GM20431 (cell line): ENCODE data around the gene MAGEA8.
"Not testable (repeated sequence)": the region's sequence is repeated elsewhere in the genome, so short reads cannot be mapped to it uniquely, and the experiment has no call there.

ENCODE experiments used
- in situ Hi-C: fragments of 300-500 bp; cut with MseI, MboI; formaldehyde crosslinking; loops from one replicate; pipeline ENCODE4 v1.15.0; 2020; ENCODE audit warnings: low sequenced_read_pairs; ENCODE audit not compliant: unreplicated experiment

The MAGEA8 gene

DNA sequence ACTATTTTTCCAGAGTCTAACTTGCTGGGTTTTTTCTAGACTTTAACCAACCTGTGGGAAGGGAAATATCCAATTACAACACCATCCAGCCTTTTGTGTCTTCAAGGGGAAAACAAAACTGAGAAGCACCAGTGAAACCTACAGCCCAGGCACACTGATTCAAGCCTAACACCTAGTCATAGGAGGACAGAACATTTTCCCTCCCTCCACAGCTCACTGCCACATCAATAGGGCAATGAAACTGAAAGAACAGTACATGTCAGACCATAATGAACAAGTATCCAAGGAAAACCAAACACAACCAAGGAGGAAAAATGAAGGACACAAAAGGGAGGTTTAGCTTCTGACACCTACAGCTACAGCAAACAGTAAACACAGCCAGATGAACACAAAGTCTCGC, 17.6 kb downstream of the MAGEA8 start:
- in situ Hi-C loops = no loop called here

DNA sequence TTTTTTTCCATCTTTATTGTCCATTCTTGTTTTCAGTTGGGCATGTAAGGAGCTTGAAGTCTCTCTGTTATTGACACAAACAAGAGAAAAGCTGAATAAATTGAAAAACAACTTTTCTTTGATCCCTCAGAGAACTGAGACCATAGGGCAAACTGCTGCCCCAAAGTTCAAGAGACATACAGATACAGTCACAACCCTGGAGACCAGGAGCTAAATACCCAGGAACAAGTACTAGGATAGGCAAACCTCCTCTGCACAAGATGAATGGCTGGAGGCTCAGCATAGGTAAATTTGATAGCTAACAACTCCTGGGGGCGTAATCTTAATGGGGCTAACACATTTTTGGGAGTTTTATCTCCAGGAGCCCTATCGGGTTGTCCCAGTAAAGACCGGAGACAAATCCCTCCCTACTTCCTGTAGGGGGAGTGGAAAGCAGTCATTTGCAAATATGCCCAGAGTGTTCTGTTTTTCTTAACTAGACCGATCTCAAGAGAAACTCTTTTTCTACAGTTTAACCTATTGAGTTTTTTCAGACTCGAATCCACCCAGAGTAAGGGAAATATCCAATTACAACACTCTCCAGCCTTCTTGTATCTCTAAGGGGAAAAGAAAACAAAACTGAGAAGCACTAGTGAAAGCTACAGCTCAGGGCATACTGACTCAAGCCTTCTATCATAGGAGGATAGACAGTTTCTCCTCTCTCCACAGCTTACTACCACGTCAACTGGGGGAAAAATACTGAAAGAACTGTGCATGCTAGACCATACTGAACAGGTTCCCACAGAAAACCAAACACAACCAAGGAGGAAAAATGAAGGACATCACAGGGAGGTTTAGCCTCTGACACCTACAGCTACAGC, 23.1 kb downstream of the MAGEA8 start:
- in situ Hi-C loops = no loop called here

DNA sequence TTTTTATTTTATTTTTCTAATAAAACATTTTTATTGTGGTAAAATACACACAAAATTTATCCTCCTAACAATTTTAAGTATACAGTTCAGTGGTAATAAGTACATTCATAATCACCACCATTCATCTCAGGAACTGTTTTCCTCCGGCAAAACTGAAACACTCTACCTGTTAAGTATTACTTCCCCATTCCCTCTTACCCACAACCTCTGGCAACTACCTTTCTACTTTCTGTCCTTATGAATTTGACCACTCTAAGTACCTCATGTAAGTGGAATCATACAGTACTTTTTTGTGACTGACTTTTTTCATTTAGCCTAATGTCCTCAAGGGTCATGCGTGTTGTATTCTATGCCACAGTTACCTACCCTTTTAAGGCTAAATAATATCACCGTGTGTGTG, 27.3 kb downstream of the MAGEA8 start:
- in situ Hi-C loops = no loop called here

DNA sequence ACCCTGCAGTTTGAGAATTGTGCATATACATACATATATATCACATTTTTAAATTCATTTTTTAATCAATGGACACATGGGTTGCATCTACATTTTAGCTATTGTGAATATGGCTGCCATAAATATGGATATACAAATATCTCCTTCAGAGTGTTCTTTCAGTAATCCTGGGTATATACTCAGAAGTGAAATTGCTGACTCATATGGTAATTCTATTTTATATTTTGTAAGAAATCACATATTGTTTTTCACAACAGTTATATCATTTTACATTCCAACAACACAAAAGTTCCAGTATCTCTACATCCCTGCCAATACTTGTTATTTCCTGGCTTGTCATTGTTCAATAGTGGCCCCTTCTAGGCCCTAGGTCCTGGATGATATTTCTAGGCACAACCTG, 27.7 kb downstream of the MAGEA8 start:
- in situ Hi-C loops = no loop called here

DNA sequence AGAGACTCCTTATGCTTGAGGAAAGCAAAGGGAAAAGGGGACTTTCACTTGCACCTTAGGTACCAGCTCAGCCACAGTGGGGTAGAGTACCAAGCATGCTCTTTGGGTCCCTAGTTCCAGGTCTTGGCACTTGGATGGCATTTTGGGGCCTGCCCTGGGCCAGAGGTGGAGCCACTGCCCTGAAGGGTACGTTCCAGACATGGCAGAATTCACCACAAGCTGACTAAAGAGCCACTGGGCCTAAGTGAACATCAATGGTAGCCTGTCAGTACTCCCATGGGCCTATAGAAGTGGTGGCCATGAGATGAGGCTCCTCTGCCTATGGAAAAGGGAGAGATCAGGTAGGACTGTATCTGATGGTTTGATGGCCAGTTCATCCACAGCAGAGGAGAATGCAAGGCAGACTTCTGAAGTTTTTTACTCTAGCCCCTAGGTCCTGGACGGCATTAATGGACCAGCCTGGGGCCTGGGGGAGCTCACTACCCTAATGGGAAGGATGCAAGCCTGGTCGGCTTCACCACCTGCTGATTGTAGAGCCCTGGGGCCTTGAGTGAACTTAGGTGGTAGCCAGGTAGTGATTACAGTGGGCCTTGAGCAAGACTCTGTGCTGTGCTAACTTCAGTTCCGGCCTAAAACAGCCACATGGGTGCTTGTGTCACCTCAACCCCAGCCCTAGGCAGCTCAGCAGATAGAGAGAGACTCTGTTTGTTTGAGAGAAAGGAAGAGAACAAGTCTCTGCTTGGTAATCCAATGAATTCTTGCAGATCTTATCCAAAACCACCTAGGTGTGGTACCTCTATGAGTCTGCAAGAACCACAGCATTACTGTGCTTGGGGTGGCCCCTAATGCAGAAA, 28.6 kb downstream of the MAGEA8 start:
- in situ Hi-C loops = no loop called here

DNA sequence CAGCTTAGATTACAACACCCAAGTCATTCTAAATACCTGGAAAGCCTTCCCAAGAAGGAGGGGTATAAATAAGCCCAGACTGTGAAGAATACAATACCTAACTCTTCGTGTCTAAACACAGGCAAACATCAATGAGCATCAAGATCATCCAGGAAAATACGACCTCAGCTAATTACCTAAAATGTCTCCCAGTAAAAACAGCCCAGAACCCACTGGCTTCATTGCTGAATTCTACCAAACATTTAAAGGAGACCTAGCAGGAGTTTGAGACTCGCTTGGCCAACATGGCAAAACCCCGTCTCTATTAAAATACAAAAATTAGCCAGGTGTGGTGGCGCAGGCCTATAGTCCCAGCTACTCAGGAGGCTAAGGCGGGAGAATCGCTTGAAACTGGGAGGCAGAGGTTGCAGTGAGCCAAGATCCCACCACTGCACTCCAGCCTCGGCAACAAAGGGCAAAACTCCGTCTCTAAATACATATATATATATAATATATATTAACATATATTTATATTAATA, 29.3 kb downstream of the MAGEA8 start:
- in situ Hi-C loops = no loop called here

DNA sequence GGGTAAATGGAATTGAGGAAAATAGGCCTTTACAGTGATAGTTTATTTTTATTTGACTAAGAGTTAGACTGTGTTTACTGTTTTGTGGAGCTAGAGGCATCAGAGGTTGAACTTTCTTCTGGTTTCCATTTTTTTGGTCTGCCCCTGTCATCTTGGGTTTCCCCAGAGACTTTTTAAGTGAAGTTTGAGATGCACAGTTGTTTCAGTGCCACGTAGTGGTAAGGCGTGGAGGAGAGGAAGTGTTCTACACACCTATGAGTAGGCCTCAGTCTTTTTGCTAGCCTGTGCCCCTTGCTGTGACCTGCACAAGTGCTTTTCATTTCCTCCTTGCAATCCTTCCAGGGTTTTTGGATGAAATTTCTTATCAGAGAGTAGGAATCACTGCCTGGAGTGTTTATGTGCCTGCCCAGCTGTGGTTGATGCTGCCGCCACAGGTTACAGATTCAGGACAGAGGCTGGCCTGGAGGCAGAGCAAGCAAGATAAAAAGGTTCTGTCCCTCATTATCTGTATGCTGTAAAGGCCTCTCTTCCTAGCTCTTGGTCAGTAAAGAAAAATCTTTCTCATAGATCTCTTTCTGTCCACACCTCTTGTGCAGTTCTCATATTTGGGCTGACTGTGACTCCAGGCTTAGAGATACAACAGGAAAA, 35.9 kb downstream of the MAGEA8 start:
- in situ Hi-C loops = no loop called here

DNA sequence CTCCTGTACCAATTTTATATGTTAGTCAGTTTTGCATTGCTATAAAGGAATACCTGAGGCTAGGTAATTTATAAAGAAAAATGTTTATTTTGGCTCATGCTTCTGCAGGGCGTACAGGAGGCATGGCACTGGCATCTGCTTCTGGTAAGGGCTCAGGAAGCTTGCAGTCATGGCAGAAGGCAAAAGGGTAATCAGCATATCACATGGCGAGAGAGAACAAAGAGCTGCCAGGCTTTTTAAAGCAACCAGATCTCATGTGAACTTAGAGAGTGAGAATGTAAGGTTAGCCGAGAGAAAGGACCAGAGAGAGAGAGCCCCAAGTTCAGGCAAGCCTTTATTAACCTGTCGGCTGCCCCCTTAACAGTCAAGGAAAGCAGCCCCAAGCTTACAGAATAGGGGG, 42.9 kb downstream of the MAGEA8 start:
- in situ Hi-C loops = not testable (repeated sequence)

DNA sequence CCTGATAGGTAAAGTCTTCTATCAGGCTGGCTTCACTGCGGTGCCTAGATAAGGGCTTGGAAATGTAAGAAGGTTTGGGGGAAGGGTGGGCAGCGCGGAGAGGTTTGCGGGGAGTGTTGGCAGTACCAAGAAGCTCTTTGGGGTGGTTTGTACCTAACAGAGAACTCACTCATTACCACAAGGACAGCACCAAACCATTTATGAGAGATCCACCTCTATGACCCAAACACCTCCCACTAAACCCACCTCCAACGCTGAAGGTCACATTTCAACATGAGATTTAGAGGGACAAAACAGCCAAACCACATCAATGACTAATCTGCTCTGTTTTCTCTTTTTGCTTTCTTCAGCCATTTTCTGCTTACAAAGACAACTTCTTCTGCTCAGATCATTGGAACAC, 43.5 kb downstream of the MAGEA8 start:
- in situ Hi-C loops = not testable (repeated sequence)

DNA sequence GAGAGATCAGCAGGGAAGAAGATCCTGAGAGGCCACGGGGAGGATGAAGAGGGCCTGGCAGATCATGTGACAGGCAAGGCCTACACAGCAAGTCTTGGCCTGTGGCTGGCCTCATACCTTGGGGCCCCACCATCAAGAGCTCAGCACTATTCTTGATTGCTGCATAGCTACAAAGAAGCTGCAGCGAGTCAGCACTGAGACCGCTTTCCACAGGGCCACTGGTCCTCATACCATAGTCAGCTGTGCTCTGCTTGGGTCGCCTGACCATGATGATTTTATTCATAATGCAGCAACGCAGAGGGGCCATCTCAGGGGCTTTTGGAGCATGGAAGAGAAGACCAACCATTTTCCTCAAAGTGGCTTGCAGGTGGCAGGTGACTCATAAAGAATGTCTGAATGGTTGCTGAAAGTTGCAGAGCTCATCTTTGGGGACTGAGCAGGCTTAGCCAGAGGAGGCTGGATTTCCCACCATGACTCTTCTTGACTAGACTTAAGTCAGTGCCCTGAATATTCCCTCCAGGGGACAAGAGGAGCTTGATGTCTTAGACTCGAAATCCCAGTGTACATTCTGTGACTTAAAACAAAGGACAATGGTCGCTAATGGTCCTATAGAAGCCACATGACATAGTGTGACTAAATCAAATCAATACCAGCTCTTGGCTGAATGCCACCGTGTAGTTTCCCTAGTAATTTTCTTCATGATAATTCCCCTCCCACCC, 46.4 kb downstream of the MAGEA8 start:
- in situ Hi-C loops = not testable (repeated sequence)

DNA sequence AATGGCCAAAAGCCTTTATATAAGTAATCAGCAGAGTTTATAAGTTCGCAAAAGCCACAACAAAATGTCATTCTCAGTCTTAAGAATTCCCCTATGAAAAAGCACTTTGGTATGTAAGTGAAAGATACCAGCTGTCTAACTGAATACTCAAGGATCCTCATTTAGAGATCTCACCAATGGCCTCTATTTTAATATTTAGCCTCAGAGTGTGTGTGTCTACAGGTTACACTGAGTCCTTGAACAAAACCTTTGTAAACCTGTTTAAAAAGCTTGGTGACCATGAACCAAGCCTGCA, 46.9 kb downstream of the MAGEA8 start:
- in situ Hi-C loops = not testable (repeated sequence)

DNA sequence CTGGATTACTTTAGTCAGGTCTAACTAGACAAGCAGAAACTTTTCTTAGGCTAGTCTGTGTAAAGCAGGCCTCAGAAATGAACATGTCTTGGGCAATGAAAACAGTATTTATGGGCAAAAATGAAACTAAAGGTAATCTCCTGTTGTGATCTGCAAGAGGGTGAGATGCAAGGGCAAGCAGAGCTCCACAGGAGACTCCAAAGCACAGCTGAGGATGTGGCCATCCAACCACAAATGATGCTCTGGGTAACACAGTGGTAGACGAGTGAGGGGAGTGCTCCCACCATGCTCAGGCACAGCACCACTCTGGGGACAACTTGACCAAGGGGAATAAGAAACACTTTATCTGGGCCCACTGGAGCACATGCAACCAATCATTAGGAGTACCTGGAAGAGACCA, 47.7 kb downstream of the MAGEA8 start:
- in situ Hi-C loops = not testable (repeated sequence)

DNA sequence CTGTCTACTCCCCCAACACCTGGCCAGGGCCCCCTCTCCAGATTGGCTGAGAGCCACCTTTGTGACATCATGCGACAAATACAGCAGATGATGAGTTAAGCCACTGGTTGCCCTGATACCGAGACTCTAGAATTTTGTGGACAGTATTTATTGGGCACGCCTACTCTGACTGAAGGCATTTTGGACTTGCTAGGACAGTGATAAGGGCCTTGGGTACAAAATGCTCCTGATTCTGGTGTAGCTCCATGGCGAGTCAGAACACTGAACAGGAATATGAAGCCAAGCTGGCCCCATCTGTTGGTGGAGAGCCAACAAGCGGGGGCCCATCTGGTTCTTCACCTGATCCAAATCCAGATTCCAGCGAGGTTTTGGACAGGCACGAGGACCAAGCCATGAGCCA, 48.4 kb downstream of the MAGEA8 start, which contains the start of gene HSFX4:
Gene HSFX4 (plus strand): TSS at position 174 of the 400 bp plus-strand sequence. CDS start 72 bp downstream, at position 246.
- in situ Hi-C loops = not testable (repeated sequence)

DNA sequence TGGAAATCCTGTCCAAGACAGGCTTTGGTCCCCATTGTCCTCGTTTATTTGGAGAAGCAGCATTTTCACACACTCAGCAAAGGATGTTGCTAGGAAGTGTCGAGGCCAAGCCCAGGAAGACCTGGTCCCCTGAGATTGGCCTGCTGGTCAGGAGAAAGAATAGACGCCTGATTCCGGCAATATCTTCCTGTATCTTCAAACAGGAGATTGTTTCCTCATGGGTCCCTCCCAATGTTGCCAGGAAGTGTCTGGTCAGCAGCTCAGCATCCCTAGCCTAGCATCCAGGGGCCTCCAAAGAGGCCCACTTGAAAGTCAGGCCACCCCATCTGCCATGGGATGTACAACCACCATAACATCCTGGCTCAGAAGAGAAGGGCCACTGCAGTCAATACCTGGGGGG, 50.4 kb downstream of the MAGEA8 start:
- in situ Hi-C loops = not testable (repeated sequence)

DNA sequence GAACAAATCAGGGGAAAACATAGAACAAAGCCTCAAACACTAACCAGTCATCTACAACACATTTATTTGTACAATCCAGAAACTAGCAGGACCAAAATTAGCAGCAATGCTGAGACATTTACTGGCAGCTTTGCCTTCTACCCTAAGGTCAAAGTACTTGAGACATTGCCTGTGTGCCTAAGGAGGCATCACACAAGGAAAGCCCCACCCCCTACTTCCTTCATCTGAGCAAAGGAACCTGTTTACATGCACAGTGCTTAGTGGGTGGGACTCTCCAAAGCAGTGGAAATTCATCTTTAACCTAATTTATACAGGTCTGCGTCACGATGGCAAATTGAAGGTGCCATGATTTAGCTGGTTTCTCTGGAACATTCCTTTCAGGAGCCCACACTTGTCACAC, 51.2 kb downstream of the MAGEA8 start:
- in situ Hi-C loops = not testable (repeated sequence)

DNA sequence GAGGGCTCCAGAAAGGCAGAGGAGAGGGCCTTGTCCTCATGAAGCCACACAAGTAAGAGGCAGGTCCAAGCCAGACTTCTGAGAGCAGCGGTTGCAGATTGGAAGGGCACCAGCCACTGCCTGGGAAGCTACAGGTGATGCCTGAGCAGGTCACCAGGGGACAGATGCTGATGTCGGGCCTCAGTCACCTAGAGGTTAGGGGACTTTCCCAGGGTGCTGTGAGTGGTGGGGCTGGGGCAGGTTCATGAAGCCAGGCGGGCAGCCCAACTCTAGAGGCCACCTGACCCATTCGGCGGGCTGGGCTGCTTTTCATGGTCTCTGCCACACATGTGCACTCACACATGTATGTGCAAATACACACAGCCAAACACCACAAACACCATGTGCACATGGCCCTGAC, 52.0 kb downstream of the MAGEA8 start:
- in situ Hi-C loops = not testable (repeated sequence)

DNA sequence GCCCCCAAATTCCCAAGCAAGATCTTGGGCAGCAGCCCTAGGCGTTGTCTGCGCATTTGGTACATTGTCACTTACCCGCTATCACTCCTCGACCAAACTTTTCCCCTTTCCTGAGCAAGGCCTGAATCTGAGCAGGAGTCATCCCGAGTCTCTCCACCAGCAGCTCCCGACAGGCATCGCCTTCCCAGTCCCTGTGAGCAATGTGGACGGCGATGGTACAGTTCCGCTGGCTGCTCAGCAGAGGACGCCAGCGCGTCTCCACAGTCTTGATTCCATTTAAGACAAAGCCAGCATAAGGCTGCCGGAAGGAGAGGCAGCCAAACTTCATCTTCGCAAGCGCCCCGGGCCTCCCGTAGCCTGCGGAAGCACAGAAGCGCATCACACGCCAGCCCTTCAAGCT, 52.6 kb downstream of the MAGEA8 start:
- in situ Hi-C loops = not testable (repeated sequence)
